Measurements from ENCODE around the gene MBP. TPM values are rescaled to one million over a fixed set of nuclear protein-coding genes. Genes with fewer than 3 reads are reported as not detected.

The MBP gene
- total RNA-seq, 1 donor from 2014 or later: 3.9 TPM

GRCh38 chr18:76988827-76989646 is 143.5 kb downstream of the MBP start:
- no peak for DNase-seq (ENCODE audit: low read depth in 2 of 2)

DNA sequence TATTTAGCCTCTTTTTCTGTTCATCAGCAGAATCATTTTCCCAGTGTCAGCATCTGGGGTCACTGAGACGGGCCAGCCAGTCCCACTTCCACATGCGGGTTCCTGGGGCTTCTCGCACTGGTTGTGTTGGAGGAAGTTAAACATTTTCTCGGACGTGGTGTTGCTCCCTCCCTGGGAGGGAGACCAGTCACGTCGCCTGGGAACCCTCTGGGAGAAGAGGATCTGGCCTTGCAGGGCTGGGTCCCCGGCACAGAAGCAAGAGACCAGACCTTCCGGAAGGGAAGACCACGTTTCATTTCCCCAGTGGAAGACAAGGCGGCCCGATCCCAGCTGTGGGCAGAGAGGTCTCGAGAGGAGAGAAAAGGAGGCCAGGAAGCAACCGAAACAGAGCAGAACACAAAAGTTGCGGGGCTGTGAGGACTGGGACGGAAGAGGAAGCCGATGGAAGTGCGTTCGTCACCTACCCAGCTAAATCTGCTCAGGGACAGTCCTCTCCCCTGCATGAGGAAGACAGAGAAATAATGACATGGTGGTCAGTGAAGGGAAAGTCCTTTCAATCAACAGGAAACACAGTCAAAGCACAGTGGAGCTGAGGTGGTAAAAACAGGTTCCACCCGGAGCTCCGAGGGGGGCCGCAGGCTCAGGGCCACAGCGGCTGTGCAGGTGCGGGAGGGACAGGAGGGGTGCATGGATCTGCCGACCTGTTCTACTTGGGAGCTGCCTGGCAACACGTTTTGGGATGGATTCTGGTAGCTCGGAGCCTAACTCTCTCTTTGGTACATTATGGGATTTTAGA is 144.4 kb downstream of the MBP start:
- no peak for DNase-seq (ENCODE audit: low read depth in 2 of 2)

GRCh38 chr18:76986406-76986805 is 146.2 kb downstream of the MBP start:
- DNase-seq (ENCODE audit: low read depth in 2 of 2): no peak

DNA sequence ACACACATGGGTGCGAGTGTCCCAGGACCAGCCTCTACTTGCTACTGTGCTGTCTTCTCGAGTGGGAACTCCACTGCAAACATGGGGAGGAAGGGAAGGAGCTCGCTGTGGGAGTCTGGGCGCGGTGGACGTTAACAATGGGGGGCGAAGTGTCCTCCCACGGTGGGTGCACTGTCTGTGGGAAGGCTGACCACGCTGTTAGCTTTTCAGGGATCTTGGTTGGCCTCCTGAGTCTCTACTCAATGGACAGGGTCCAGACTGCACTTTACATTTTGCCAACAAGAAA is 146.7 kb downstream of the MBP start:
- DNase-seq (ENCODE audit: low read depth in 2 of 2): no peak

GRCh38 chr18:76985156-76985950 is 147.2 kb downstream of the MBP start:
- no peak for DNase-seq (ENCODE audit: low read depth in 2 of 2)

- DNase-seq (ENCODE audit: low read depth in 2 of 2): no peak
These were observed 148.1 kb downstream of the MBP start for GRCh38 chr18:76984193-76985155.

GRCh38 chr18:76983613-76984051 is 149.0 kb downstream of the MBP start:
- no peak for DNase-seq (ENCODE audit: low read depth in 2 of 2)

DNA sequence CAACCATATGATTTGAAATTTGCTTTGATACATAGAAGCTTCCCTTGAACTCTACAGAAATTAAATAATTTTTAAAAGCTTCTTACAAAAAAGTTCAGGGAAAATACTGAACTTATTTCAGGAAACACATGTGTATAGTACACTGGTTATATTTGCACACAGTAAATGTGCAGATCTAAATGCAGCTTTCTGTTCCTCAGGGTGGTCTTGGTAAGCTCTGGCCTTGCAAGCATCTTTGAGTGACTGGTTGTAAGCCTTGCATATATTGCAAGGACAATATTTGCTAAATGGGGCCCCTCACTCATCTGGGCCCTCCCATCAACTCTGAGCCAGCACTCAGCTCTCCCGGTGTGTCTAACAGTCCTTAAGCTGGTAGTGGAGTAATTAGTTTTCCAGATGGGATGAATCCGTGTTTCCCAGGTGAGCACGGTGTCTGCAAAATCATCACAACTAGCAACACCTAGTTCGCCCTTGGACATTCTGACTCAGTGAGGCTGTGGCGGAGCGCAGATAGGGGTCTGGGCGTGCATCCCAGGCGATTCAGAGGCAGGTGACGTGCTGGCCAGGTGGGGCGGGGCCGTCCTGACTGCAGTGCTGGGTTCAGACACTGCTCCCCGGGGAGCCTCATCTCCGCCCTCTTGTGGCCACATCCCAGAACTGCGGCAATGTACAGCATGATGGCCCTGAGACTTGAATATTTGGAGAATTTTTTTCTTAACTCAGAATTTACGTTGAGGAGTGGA is 149.6 kb downstream of the MBP start:
- peak; percentile 51 to 75 for DNase-seq (ENCODE audit: low read depth in 2 of 2)

DNA sequence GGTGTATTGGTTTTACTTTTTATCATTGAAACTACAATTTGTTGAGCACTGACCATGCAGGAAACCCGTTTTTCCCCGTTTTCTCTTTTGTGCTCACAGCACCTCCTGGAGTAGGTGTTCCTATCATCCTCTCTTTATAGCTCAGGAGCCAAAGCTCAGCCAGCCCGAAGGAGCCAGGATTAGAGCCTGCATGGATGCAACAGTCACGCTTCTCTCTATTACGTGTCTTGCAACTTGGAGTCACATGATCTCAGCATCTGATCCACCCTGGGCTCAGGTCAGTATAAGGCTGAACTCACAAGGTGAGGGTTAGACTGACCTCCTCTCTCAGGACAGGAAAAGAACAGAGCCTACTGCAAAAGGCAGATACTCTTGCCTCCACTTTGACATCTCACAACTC is 150.5 kb downstream of the MBP start:
- DNase-seq (ENCODE audit: low read depth in 2 of 2): no peak

DNA sequence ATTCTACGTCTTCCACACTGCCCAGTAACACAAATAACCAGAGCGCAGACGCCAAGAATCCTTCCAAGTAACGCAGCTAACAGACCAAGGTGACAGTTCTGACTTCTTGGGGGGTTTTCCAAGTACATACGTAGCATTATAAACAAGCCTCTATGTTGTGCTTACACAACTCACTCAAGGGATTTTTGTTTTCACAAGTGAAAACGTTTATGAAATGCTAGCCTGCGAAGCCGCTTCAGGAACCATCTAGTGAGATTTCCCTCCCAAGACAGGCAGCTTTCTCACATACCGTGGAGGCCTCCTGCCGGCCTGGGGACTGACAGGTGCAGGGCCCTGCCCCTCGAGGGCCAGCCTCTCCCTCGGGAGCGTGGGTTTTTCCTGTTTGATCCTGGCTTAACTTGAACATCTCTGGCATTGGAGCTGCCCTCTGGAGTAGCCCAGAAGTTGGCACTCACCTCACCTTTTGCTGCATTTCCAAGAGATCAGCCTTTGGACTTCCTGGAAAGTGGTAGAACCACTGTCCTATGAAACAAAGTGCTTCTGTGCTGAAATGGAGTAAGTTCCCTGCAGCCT is 151.1 kb downstream of the MBP start:
- no peak for DNase-seq (ENCODE audit: low read depth in 2 of 2)

DNA sequence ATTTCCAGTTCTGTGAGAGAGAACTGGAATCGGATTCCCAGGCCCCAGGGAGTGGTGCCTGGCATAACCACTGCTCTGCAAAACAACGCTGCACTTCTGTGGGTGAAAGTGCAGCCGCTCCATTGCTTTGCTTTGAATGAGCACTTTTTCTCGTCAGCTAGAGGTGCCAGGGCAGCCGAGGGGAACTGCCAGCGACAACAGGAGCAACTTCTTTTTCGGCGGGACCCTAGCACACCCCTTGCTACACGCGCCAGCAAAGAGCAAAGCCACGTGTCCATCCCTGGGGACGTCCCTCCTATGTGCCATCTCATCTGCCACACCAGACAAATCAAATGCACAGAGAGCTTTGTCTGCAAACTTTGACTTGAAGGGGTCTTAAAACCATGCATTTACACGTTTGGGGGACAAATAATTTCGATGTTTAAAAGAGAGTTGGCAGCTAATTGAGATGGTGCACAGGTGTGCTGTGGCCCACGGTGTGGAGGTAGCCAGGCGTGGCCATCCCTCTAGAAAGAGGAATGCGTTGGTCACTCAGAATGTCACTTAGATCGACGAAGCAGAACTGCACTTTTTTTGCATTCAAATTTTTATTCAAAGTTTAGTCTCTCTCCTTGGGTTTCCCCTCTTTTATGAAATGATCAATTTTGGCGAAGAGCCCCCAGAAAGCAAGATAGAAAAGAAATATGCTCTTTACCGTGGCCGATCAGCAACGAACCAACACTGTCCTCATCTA is 151.8 kb downstream of the MBP start:
- no peak for DNase-seq (ENCODE audit: low read depth in 2 of 2)

GRCh38 chr18:76979906-76980305 is 152.7 kb downstream of the MBP start:
- DNase-seq (ENCODE audit: low read depth in 2 of 2): no peak

DNA sequence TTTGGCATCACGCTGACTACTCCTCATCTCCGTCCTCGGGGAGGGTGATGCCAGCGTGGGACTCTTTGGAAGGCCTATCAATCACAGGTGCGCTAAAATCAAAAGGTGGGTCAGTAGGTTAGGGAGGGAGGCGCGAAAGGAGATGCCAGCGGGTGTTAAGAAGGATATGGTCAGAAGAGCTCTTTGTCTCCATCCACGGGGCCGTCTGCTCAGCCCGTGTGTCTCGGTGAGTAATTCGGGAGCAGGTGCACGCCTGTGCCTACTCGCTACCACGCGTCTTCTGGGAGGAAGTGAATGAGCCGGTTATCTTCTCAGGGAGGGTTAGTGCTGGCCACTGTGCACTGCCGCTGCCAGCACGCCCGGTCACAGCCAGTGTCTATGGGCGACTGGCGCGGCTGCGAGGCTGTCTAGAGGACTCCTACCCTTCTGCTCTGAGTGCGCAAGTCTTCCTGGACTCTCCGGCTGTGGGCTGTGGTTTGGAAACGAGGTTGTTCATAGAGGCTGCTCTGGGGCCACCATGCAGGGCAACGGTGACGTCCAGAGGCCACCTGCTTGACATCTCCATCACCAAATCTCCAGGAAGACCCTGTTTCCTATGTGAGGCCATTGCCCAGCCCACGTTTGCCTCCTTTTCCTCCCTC is 153.4 kb downstream of the MBP start:
- no peak for DNase-seq (ENCODE audit: low read depth in 2 of 2)

DNA sequence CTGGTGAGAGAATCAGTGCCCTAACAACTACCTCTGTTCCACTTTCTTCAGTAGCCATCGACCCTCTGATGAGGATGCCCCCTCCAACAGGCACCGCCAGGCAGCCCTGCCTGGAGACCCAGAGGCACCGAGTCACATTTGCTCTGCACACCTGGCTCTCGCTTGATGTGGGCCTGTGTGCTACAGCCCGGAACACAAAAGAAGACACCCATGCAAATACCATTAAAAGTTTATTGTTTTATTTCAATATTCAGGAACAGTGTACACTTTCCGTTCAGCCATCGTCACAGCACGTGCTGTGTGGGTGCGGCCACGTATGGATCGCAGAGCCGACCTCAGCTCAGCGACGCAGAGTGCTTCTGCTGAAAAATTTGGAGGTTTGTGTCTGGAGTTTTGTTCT is 154.0 kb downstream of the MBP start:
- DNase-seq (ENCODE audit: low read depth in 2 of 2): no peak

- DNase-seq (ENCODE audit: low read depth in 2 of 2): no peak
These were observed 154.8 kb downstream of the MBP start for GRCh38 chr18:76977684-76978232.

- DNase-seq (ENCODE audit: low read depth in 2 of 2): no peak
These were observed 155.4 kb downstream of the MBP start for GRCh38 chr18:76977108-76977621.

DNA sequence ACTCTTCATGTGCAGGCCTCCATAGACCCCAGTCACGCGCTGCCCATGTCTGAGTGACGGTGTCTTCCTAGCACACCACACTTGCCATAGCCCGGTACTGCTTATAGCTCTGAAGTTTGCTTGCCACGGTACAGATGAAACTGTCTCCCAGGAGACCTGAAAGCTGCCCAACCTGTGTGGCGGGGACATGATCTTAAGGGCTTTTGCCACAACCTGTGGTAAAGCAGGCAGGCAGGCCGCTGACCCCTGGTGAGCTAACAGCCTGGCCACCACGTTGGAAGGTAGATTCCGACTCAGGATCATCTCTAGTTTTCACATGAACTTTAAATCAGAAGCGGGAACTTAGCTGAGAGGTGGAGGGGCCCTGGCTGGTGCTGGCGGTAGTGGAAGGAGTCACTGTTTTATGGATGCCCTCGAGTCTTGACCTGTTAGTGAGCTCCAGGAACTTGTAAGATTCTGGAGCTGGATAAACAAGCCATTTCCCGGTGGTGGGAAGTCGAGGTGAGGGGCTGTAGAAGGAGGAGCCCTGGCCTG is 156.9 kb downstream of the MBP start:
- no peak for DNase-seq (ENCODE audit: low read depth in 2 of 2)

DNA sequence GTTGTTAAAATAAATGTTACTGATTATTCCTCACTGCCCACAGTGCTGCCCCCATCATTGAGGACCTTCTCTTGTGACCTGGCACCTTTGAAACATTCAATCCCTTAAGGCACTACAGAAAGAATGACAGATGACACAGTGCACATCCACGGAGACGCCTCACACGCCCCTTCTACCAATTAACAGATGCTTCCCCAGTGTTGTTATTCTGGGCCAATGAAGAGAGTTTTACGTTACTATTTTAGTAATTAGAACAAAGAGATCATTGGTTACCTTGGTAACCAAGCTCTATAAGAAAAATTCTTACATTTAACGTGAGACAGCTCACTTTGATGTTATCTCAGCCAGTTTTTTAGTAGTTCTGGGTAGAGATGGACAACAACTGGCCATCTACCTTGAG is 158.2 kb downstream of the MBP start:
- no peak for DNase-seq (ENCODE audit: low read depth in 2 of 2)
